IgD-negative memory B cell (primary cell): ENCODE results near the gene MIER2. TPM values are rescaled to one million over a fixed set of nuclear protein-coding genes. Genes with fewer than 3 reads are reported as not detected.

Source experiments
- H3K27ac Mint-ChIP-seq, 3 donors: one replicate each; pipeline ENCODE4 v1.8.0; 2020 to 2022; ENCODE audit warnings: mild to moderate bottlenecking in 3 of 3, mixed read lengths in 3 of 3, moderate library complexity in 1 of 3
- H3K27me3 Mint-ChIP-seq: one replicate; pipeline ENCODE4 v1.8.0; 2021; ENCODE audit warnings: mixed read lengths
- H3K36me3 Mint-ChIP-seq: one replicate; pipeline ENCODE4 v1.8.0; 2020; ENCODE audit warnings: mild to moderate bottlenecking, mixed read lengths
- H3K4me1 Mint-ChIP-seq, 3 donors: one replicate each; pipeline ENCODE4 v1.8.0; 2020 to 2022; ENCODE audit warnings: mixed read lengths in 3 of 3, mild to moderate bottlenecking in 1 of 3
- H3K4me3 Mint-ChIP-seq, 4 donors: one replicate each; pipeline ENCODE4 v1.8.0; 2020 to 2022; ENCODE audit warnings: mild to moderate bottlenecking in 4 of 4, mixed read lengths in 4 of 4, moderate library complexity in 3 of 4
- H3K9me3 Mint-ChIP-seq, 3 donors: one replicate each; pipeline ENCODE4 v1.8.0; 2020 to 2021; ENCODE audit warnings: mixed read lengths in 3 of 3, mild to moderate bottlenecking in 1 of 3
- polyA plus RNA-seq: library from polyadenylated mRNA; unstranded; fragments of 300-500 nt; fragmentation: Illumina TruSeq; gene quantifications from one replicate; pipeline ENCODE4 v1.2.3, GENCODE V29; 2021

Gene MIER2
- polyA plus RNA-seq, 1 donor from 2014 or later, result 7.5 TPM

DNA sequence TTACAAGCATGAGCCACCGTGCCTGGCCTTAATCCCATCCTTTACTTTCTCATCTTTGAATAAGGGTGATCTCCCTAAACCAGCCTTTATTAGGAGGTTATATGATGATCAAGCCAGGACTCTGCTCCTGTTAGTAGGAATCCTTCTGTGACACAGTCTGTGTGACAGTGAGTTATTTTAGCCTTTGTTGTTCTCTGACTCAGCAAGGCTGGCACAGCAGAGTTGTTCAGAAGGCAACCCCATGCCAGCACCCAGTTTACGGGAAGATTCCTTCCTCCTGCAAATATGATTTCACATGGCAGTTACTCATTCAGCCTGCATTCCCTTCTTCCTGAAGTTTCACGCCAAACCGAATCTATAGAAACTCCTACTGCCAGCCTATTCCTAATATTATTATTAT lies 10.5 kb upstream of the MIER2 start:
- H3K9me3 Mint-ChIP-seq, result peaks cover 5 to 13% (median 12%) of the 10 kb centered on the region in 3 donors
- H3K36me3 Mint-ChIP-seq, result peaks cover 1% of the 10 kb centered on the region
- peaks cover 0 to 3% (median 0%) of the 10 kb centered on the region in 3 donors for H3K4me1 Mint-ChIP-seq
- peak overlapping the region in 1 of 3 donors; percentile 53 for H3K27ac Mint-ChIP-seq
- H3K4me3 Mint-ChIP-seq, result no peak overlapping the region
- peaks cover 3% of the 10 kb centered on the region for H3K27me3 Mint-ChIP-seq

DNA sequence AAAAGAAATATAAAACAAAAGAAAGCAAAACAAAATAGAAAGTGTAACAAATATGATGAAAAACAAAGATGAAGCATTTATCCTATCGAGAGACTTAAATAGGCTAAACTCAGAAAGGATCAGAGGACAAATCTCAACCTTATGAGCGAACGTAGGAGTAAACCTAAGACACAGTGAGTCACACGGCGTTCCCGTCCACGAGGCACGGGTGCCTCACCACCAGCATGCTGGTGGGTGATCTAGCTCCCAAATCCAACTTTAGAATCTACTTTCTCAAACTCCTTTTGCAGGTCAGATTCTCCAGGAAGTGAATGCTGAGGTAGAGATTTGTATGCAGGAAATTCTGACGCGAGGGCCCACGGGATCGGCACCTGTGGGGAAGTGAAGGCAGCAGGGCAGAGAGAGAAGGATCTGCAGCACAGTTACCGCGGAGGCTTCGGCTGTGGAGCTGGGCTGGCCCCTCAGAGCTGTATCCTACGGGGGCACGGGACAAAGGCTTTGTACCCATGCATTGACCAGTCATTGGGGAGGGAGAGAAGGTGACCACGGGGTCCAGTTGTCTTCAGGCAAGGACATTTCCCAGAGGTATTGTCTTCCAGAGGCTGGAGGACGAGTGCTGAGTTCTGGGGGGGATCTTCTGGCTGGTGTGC lies 7.5 kb upstream of the MIER2 start:
- peaks cover 5 to 13% (median 12%) of the 10 kb centered on the region in 3 donors for H3K9me3 Mint-ChIP-seq
- H3K36me3 Mint-ChIP-seq, result peaks cover 1% of the 10 kb centered on the region
- H3K27ac Mint-ChIP-seq, result no peak overlapping the region
- peaks cover 0 to 3% (median 0%) of the 10 kb centered on the region in 3 donors for H3K4me1 Mint-ChIP-seq
- no peaks in the 10 kb centered on the region for H3K27me3 Mint-ChIP-seq
- peak overlapping the region in 1 of 4 donors; percentile 9 for H3K4me3 Mint-ChIP-seq

DNA sequence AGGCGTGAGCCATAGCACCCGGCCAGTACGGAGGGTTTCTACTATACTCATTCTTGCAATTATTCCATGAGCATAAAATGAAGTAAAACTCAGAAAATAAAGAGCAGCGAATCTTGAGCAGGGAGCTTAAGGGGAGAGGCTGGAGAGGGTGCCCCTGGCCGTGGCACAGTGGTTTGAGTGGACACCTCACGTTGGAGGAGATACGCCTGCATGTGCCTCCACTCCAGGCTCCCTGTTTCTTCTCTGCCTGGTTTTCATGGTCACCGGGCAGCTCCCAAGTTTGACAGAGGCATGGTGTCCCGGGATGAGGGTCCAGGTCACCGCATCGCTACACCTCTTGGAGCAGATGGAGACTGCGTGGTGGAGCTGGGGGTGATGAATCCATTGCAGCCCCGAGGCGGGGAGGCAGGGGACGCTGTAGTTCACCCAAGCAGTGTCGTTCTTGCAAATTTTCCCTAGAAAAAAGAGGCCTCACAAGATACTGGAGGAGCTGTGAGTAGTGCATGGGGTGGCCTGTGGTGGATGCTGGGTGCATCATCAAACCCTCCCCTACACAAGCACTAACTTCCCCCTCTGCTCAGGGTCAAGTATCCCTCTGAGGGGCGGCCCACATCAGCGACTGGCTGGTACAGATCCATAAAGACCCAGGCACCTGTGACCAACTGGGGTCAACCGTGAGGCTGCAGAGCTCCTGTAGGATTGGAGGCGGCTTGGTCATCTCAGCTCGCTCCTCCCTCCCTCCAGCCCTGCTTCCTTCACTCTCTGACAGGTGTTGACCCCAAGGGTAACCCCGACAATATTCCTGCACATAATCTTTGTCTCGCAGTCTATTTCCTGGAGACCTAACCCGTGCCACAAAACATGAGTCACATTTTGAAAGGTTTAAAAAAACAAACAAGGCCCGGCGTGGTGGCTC lies 3.6 kb upstream of the MIER2 start:
- Mint-ChIP-seq H3K36me3 (peaks cover 2% of the 10 kb centered on the region), H3K4me3 (no peak overlapping the region), H3K27me3 (no peaks in the 10 kb centered on the region), H3K27ac (no peak overlapping the region), H3K9me3 (peaks cover 0 to 6% (median 2%) of the 10 kb centered on the region in 3 donors), H3K4me1 (peaks cover 3 to 13% (median 9%) of the 10 kb centered on the region in 3 donors)

DNA sequence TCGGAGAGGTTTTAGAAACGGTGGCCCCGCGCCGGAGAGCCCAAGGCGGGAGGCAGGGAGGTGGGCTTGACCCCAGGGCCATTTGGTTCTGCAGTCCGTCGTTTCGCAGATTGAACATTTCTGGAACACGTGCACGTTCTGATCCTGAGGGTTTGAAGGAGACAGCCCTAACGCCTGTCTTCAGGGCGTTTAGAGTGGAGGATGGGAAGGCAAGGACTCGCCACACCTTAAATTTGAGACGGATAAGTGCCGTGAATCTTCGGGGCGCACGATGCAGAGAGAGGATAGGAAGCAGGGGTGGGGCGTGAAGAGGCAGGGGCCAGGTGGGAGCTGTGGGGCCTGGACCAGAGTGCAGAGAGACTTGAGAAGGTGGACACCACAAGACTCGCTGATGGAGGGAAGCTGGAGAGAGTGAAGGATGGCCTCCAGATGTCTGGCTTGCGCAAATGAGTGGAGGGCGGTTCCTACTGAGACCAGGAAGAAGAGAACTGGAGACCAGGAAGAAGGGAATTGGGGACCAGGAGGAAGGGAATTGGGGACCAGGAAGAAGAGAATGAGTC lies 804 bp upstream of the MIER2 start:
- H3K9me3 Mint-ChIP-seq, result no peaks in the 10 kb centered on the region
- H3K4me1 Mint-ChIP-seq, result peaks cover 6 to 34% (median 9%) of the 10 kb centered on the region in 3 donors
- H3K36me3 Mint-ChIP-seq, result peaks cover 5% of the 10 kb centered on the region
- H3K27me3 Mint-ChIP-seq, result no peaks in the 10 kb centered on the region
- peak overlapping the region; percentile 65 to 88 (median 72) for H3K4me3 Mint-ChIP-seq
- peak overlapping the region in 2 of 3 donors; percentile 54 to 67 for H3K27ac Mint-ChIP-seq

DNA sequence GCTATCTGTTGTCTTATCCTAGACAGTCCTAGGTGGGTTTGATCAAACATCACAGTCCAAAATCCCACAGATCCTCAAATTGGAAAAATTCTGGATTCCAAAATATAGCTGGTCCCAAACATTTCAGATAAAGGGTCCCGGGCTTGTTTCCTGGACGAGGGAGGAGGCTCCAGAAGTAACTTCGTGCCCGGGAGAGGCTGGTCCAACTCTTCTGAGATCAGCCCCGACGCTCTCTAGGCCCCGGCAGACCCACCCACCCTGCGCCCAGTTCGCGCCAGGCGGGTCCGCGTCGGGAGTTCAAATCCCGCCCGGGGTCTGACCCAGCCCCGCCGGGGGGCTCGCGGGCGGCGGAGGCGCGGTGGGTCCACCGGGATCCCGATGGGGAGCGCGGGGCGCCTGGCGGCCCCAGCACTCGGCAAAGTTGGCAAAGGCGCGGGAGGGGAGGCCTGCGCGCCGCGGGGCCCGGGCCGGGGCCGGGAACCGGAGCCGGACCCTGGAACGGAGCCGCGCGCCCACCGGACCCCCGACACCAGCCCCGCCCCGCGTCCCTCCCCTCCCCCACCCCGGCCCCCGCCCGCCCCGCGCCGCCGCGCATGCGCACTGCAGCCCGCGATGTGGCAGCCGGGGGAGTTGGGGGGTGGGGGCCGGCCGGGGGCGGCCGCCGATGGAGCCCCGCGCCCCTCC lies 513 bp downstream of the MIER2 start:
- peak overlapping the region; percentile 58 to 93 (median 84) for H3K4me3 Mint-ChIP-seq
- H3K27ac Mint-ChIP-seq, result peak overlapping the region; percentile 7 to 87 (median 8)
- H3K27me3 Mint-ChIP-seq, result no peaks in the 10 kb centered on the region
- peaks cover 11% of the 10 kb centered on the region for H3K36me3 Mint-ChIP-seq
- H3K9me3 Mint-ChIP-seq, result no peaks in the 10 kb centered on the region
- H3K4me1 Mint-ChIP-seq, result peaks cover 8 to 39% (median 11%) of the 10 kb centered on the region in 3 donors

DNA sequence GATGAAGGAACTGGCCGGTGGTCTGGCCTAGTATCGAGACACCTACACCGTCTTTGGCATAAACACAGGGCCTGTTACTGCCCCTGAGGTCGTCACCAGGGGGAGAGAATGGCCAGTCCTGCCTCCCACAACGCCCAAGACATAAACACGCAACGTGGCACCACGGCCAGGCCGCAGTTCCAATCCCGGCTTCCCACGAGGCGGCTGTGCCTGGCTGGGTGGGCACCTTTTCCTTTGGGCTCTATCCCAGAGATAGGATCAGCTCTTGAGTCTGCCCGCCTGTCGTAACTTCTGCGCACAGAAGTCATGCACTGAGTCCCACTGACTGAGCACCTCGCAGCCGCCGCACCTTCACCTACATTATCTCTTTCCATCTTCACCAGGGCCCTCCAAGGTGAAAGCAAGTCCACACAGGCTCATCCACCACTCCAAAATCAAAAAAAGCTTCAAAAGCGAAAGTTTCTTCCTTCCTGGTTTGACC lies 1.1 kb downstream of the MIER2 start:
- no peaks in the 10 kb centered on the region for H3K27me3 Mint-ChIP-seq
- no peaks in the 10 kb centered on the region for H3K9me3 Mint-ChIP-seq
- peaks cover 11% of the 10 kb centered on the region for H3K36me3 Mint-ChIP-seq
- peak overlapping the region; percentile 58 to 93 (median 84) for H3K4me3 Mint-ChIP-seq
- peaks cover 8 to 40% (median 12%) of the 10 kb centered on the region in 3 donors for H3K4me1 Mint-ChIP-seq
- peak overlapping the region; percentile 7 to 87 (median 8) for H3K27ac Mint-ChIP-seq

DNA sequence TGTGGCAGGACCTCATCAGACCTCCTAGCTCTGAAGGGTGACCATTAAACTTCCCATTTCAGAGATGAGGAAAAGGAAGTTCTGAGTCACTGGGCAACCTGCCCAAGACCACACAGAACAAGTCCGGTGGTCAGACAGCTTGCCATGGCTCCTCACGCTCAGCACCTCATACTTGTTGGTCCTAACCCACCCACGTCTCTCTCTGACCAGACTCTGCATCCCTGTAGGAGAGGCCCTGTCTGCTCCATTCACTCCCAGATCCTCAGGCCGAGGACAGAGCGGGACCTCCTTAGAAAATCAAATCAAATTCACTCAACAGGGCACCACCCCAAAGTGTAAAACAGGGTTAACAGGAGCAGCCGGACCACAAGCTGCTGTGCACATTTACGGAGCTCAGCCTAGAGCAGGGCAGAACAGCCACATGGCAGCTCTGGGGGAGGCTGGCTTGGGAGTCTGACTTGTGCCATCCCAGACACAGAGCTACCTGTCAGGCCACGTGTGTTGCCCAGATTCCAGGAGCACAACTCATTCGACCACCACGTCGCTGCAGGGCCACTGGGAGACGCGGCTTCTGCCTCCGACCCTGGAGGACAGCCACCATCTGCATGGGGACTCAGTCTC lies 1.7 kb downstream of the MIER2 start:
- H3K4me3 Mint-ChIP-seq, result peak overlapping the region; percentile 58 to 93 (median 84)
- no peaks in the 10 kb centered on the region for H3K9me3 Mint-ChIP-seq
- H3K36me3 Mint-ChIP-seq, result peaks cover 11% of the 10 kb centered on the region
- H3K27me3 Mint-ChIP-seq, result no peaks in the 10 kb centered on the region
- H3K27ac Mint-ChIP-seq, result peak overlapping the region in 2 of 3 donors; percentile 7 to 8
- H3K4me1 Mint-ChIP-seq, result peaks cover 8 to 44% (median 12%) of the 10 kb centered on the region in 3 donors

DNA sequence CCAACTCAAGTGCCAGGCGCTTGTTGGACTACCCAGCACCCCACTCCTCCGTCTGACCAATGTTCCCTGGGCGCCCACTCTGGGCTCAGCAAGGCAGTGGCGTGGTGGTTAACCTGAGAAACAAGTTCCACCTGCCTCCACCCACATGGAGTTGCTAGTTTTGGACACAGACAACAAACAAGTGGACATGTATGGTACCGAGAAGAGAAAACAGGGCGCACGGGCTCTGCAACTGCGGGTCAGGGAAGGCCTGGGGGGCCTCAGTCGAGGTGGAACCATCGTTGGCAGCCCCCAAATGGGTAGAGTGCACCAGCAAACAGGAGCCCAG lies 2.5 kb downstream of the MIER2 start:
- Mint-ChIP-seq H3K27ac (peak overlapping the region in 1 of 3 donors; percentile 29), H3K4me1 (peaks cover 8 to 46% (median 12%) of the 10 kb centered on the region in 3 donors), H3K4me3 (peak overlapping the region; percentile 10 to 75 (median 56)), H3K9me3 (no peaks in the 10 kb centered on the region), H3K27me3 (no peaks in the 10 kb centered on the region), H3K36me3 (peaks cover 11% of the 10 kb centered on the region)

DNA sequence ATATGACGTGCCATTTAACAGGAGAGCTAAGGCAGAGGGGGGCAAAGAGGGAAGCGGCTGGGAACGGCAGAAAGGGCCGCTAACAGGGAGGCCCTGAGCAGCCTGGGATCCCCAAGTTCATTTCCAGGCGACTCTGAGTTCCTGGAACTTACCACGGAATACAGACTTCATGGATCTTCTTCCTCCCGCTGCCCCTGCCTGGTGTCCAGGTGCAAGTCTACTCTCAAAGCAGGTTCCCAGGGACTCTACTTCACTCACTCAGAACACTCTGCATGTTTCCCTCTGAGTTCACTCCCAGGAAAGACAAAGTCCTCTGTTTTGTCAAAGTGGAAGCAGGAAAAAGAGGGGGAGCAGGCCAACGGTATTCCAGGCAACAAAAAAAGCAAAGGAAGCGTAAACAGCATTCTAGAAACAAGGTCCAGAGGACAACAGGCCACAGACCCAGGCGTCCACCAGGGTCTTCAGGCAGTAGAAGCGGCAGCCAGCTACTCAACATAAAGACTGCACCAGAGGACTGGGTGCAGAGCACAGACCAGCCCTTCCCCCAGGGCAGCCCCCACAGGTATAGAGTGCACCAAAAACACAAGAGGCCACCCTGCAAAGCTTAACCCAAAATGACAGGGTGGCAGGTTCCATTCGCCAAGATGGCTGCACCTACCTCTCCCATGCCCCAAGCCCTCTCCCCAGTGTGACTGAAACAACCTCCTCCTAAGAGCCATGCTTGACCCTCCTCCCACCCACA lies 3.0 kb downstream of the MIER2 start:
- no peaks in the 10 kb centered on the region for H3K27me3 Mint-ChIP-seq
- peak overlapping the region in 3 of 4 donors; percentile 34 to 75 (median 58) for H3K4me3 Mint-ChIP-seq
- no peaks in the 10 kb centered on the region for H3K9me3 Mint-ChIP-seq
- peaks cover 11% of the 10 kb centered on the region for H3K36me3 Mint-ChIP-seq
- peaks cover 8 to 46% (median 12%) of the 10 kb centered on the region in 3 donors for H3K4me1 Mint-ChIP-seq
- H3K27ac Mint-ChIP-seq, result peak overlapping the region in 2 of 3 donors; percentile 29 to 65

DNA sequence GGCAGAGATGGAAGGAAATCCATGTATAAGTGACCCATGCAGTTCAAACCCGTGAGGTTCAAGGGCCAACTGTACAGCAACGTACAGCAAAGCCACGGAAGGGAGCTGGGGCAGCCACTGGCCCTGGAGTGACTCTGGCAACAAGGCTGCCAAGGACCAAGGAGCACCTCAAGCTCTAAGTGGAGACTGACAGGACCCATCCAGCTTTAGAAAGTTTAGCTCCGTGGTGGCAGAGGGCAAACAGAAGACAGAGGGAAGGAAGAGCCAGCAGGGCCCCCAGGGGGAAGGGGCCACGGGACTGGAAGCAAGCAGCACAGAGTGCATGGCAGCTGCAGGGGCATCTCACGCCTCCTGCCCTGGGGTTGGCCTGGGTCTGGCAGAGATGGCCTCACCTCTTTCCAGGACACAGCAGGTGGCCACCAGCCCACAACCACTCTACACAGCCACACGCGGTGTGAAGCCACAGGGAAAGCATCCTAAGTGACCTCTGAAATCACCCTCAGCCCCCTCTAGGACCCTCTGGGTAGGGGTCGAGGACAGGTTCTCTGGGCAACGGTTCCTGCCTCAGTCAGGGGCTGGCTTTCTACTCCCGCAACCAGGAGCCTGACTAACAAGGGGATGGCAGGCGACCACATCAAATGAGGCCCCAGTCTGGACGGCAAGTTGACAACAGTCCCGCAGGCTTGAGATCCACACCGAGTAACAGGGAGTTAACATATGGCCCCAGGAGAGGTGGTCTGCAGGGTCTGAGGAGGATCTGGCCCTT lies 3.8 kb downstream of the MIER2 start:
- Mint-ChIP-seq H3K27ac (peak overlapping the region in 2 of 3 donors; percentile 29 to 31), H3K36me3 (peaks cover 11% of the 10 kb centered on the region), H3K9me3 (no peaks in the 10 kb centered on the region), H3K27me3 (no peaks in the 10 kb centered on the region), H3K4me3 (peak overlapping the region in 3 of 4 donors; percentile 17 to 74 (median 69)), H3K4me1 (peaks cover 8 to 48% (median 12%) of the 10 kb centered on the region in 3 donors)

DNA sequence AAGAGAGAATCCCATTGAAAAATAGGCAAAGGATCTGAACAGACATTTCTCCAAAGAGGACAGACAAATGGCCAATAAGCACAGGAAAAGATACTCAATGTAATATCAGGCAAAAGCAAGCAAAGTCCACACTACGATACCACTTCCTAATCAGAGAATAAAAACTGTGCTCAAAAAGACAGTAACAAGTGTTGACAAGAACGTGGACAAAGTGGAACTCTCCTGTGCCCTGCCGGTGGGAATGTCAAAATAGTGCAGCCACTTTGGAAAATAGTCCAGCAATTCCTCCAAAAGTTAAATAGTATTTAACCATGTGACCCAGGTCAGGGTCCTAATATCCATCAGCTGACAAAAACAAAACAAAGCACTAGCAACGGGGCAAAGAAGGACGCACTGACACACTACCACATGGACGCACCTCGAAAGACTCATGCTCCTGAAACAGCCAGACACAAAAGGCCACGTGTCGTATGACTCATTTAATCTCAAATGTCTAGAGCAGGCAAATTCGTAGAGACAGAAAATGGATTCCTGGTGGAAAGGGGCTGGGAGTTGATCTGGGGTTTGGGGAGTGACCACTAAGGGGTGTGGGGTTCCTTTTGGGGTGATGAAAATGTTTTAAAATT lies 5.2 kb downstream of the MIER2 start:
- peaks cover 5 to 42% (median 12%) of the 10 kb centered on the region in 3 donors for H3K4me1 Mint-ChIP-seq
- peak overlapping the region in 1 of 3 donors; percentile 18 for H3K27ac Mint-ChIP-seq
- H3K27me3 Mint-ChIP-seq, result no peaks in the 10 kb centered on the region
- H3K4me3 Mint-ChIP-seq, result peak overlapping the region in 1 of 4 donors; percentile 21
- H3K9me3 Mint-ChIP-seq, result no peaks in the 10 kb centered on the region
- H3K36me3 Mint-ChIP-seq, result peaks cover 11% of the 10 kb centered on the region

DNA sequence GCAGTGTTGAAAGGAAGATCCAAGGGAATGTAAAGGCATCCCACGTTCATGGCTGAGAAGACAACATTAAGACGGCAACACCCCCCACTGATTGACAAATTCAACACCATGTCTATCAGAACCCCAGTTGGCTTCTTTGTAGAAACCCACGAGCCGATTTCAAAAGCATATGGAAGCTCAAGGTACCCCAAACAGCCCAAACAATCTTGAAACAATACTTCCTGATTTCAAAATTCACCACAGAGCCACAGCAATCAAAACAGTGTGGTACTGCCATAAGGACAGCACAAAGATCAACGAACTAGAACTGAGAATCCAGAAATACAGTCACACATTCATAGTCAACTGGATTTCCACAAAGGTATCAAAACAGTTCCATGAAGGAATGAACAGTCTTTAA lies 6.2 kb downstream of the MIER2 start:
- H3K4me1 Mint-ChIP-seq, result peaks cover 5 to 37% (median 7%) of the 10 kb centered on the region in 3 donors
- H3K9me3 Mint-ChIP-seq, result no peaks in the 10 kb centered on the region
- H3K27me3 Mint-ChIP-seq, result no peaks in the 10 kb centered on the region
- peak overlapping the region in 1 of 4 donors; percentile 21 for H3K4me3 Mint-ChIP-seq
- no peak overlapping the region for H3K27ac Mint-ChIP-seq
- H3K36me3 Mint-ChIP-seq, result peaks cover 9% of the 10 kb centered on the region
